ENCODE results near the gene STAG1.

DNA sequence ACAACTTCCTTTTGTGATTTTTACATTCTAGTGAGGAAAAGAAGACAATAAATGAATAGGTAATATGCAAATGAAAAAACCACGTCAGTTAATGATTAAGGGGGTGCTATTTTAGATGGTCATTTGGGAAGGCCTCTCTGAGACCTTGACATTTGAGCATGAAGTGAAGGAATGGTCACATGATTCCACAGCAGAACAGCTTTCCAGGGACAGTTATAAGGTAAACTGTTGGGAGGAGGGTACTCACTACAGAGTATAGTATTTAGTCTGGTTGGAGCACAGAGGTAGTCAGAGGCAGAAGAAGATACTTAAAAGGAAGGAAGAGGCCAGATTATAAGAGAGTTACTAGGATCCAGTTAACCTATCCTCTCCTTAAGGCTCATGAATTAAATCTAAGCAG, 246.5 kb downstream of the STAG1 start:
- TF ChIP-seq, protein P1, sequence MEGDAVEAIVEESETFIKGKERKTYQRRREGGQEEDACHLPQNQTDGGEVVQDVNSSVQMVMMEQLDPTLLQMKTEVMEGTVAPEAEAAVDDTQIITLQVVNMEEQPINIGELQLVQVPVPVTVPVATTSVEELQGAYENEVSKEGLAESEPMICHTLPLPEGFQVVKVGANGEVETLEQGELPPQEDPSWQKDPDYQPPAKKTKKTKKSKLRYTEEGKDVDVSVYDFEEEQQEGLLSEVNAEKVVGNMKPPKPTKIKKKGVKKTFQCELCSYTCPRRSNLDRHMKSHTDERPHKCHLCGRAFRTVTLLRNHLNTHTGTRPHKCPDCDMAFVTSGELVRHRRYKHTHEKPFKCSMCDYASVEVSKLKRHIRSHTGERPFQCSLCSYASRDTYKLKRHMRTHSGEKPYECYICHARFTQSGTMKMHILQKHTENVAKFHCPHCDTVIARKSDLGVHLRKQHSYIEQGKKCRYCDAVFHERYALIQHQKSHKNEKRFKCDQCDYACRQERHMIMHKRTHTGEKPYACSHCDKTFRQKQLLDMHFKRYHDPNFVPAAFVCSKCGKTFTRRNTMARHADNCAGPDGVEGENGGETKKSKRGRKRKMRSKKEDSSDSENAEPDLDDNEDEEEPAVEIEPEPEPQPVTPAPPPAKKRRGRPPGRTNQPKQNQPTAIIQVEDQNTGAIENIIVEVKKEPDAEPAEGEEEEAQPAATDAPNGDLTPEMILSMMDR (IDR thresholded peaks at IDR 0.05) = no peak
- no peak for TF ChIP-seq POLR2A (IDR thresholded peaks at IDR 0.05)

Data from body of pancreas (tissue), 4 donors.